HCT116 (cell line): ENCODE measurements around the gene SRGAP3. TPM values are rescaled to one million over a fixed set of nuclear protein-coding genes. Genes with fewer than 3 reads are reported as not detected.

ENCODE experiments used
- ATAC-seq: fragments of 200-7000 bp; cut with Tn5 transposase; 2 replicates; pipeline ENCODE4 v1.9.1; 2020; ENCODE audit warnings: mild to moderate bottlenecking, moderate library complexity
- BruUV-seq: library from RNA; stranded (reverse); fragments of 400-500 nt; replicated peaks from 2 replicates; lab custom pipeline; 2021; lab: Mats Ljungman, UMichigan
- CTCF ChIA-PET: fragments of 300-600 bp; sonication (Branson Sonifier 250); formaldehyde crosslinking; loops from one replicate; lab custom pipeline; 2021; ENCODE audit warnings: antibody characterized with exemption; lab: Charles Lee
- POLR2A ChIA-PET: fragments of 300-600, 350-600 bp; sonication (Branson Sonifier 250); formaldehyde crosslinking; loops from one replicate; lab custom pipeline; 2021; ENCODE audit warnings: antibody characterized with exemption; lab: Charles Lee
- RAD21 ChIA-PET, 2 experiments: fragments of 300-600 bp; sonication (Branson Sonifier 250); formaldehyde crosslinking; loops; one replicate each; lab custom pipeline; 2023; ENCODE audit warnings: low total read pairs in 2 of 2; ENCODE audit not compliant: uncharacterized antibody in 2 of 2, unreplicated experiment in 2 of 2, low non-redundant PET in 1 of 2; lab: Charles Lee
- DNase-seq: peaks from one replicate; pipeline ENCODE4 v3.0.0-alpha.2; 2010; ENCODE audit warnings: low read depth, low spot score
- H2AFZ ChIP-seq: fragments of 200-600 bp; shearing (Covaris generic), sonication (generic); 2 replicates; pipeline ENCODE4 v1.6.1; 2017; ENCODE audit warnings: low read depth, mixed run types, mixed read lengths, antibody characterized with exemption, low read length; ENCODE audit not compliant: poor library complexity, severe bottlenecking
- H3K27ac ChIP-seq: 2 replicates; pipeline ENCODE4 v1.5.1; 2012; ENCODE audit warnings: low read depth, low read length
- H3K27me3 ChIP-seq: fragments of 200-600 bp; sonication (generic); 2 replicates; pipeline ENCODE4 v1.6.1; 2016; ENCODE audit warnings: mixed run types, low read length, mixed read lengths; ENCODE audit not compliant: insufficient read depth
- H3K36me3 ChIP-seq, 2 experiments: fragments of 200-500 bp in 1 of 2; fragments of 200-600 bp in 1 of 2; sonication (Bioruptor generic) in 1 of 2; sonication (generic) in 1 of 2; 2 replicates each; pipeline versions ENCODE4 v1.5.1 to v1.6.1; 2014 to 2016; ENCODE audit warnings: low read length in 2 of 2, inconsistent platforms in 1 of 2, mixed read lengths in 1 of 2, mixed run types in 1 of 2; ENCODE audit not compliant: insufficient read depth in 2 of 2, control insufficient read depth in 1 of 2
- H3K4me1 ChIP-seq, 2 experiments: fragments of 200-600 bp in 1 of 2; sonication (generic) in 1 of 2; 2 replicates each; pipeline versions ENCODE4 v1.5.1 to v1.6.1; 2012 to 2017; ENCODE audit warnings: low read length in 2 of 2, inconsistent platforms in 1 of 2, mild to moderate bottlenecking in 1 of 2, mixed read lengths in 1 of 2, mixed run types in 1 of 2, moderate library complexity in 1 of 2; ENCODE audit not compliant: insufficient read depth in 2 of 2, control insufficient read depth in 1 of 2
- H3K4me2 ChIP-seq: fragments of 200-600 bp; sonication (generic); 2 replicates; pipeline ENCODE4 v1.6.1; 2017; ENCODE audit warnings: mixed run types, low read length, mixed read lengths
- H3K4me3 ChIP-seq, 2 experiments: fragments of 200-600 bp in 1 of 2; sonication (generic) in 1 of 2; replicated peaks in 1 of 2; 2 replicates each; pipeline ENCODE4 v1.5.1; 2011 to 2016; ENCODE audit warnings: low read length in 2 of 2, control low read depth in 1 of 2, low read depth in 1 of 2, mild to moderate bottlenecking in 1 of 2, mixed read lengths in 1 of 2, mixed run types in 1 of 2
- H3K79me2 ChIP-seq: fragments of 200-600 bp; sonication (generic); 2 replicates; pipeline ENCODE4 v1.6.1; 2017; ENCODE audit warnings: mild to moderate bottlenecking, mixed run types, low read length, moderate library complexity, mixed read lengths; ENCODE audit not compliant: insufficient read depth
- H3K9ac ChIP-seq: fragments of 200-600 bp; sonication (generic); 2 replicates; pipeline ENCODE4 v1.6.1; 2016; ENCODE audit warnings: low read length, mixed read lengths
- H3K9me2 ChIP-seq: fragments of 200-600 bp; sonication (generic), shearing (Covaris generic); 2 replicates; pipeline ENCODE4 v1.6.1; 2017; ENCODE audit warnings: mixed run types, mild to moderate bottlenecking, moderate library complexity; ENCODE audit not compliant: insufficient read depth
- H3K9me3 ChIP-seq, 2 experiments: fragments of 200-500 bp in 1 of 2; fragments of 200-600 bp in 1 of 2; sonication (Bioruptor generic) in 1 of 2; sonication (generic) in 1 of 2; 2 replicates each; pipeline ENCODE4 v1.6.1; 2014 to 2017; ENCODE audit warnings: low read length in 2 of 2, mixed read lengths in 2 of 2, inconsistent platforms in 1 of 2, low read depth in 1 of 2, mild to moderate bottlenecking in 1 of 2, mixed run types in 1 of 2, moderate library complexity in 1 of 2; ENCODE audit not compliant: control insufficient read depth in 1 of 2, insufficient read depth in 1 of 2
- H4K20me1 ChIP-seq: fragments of 200-600 bp; sonication (generic), shearing (Covaris generic); 2 replicates; pipeline ENCODE4 v1.6.1; 2017; ENCODE audit warnings: mixed run types, mild to moderate bottlenecking, moderate library complexity; ENCODE audit not compliant: insufficient read depth
- ATF3 ChIP-seq: IDR thresholded peaks from 2 replicates; pipeline ENCODE4 v1.6.1; 2012
- CEBPB ChIP-seq: IDR thresholded peaks from 2 replicates; pipeline ENCODE4 v1.6.1; 2012; ENCODE audit warnings: low read depth
- EGR1 ChIP-seq: IDR thresholded peaks from 2 replicates; pipeline ENCODE4 v1.6.1; 2012; ENCODE audit warnings: low read depth
- ELF1 ChIP-seq: IDR thresholded peaks from 2 replicates; pipeline ENCODE4 v1.6.1; 2012; ENCODE audit warnings: low read depth, borderline replicate concordance
- EZH2phosphoT487 ChIP-seq: fragments of 200-600 bp; IDR thresholded peaks from 2 replicates; pipeline ENCODE4 v1.6.1; 2018; ENCODE audit warnings: antibody characterized with exemption, borderline replicate concordance
- JUND ChIP-seq: IDR thresholded peaks from 2 replicates; pipeline ENCODE4 v1.6.1; 2012
- MAX ChIP-seq: IDR thresholded peaks from 2 replicates; pipeline ENCODE4 v1.6.1; 2012
- POLR2A ChIP-seq: IDR thresholded peaks from 2 replicates; pipeline ENCODE4 v1.7.0; 2011; ENCODE audit warnings: borderline replicate concordance; ENCODE audit not compliant: insufficient read depth, insufficient read length; ENCODE audit errors: extremely low read depth
- POLR2AphosphoS5 ChIP-seq: IDR thresholded peaks from 2 replicates; pipeline ENCODE4 v1.6.1; 2011; ENCODE audit warnings: mild to moderate bottlenecking, low read depth, low read length, moderate library complexity
- RAD21 ChIP-seq: IDR thresholded peaks from 2 replicates; pipeline ENCODE4 v1.6.1; 2012; ENCODE audit warnings: low read depth, mild to moderate bottlenecking
- REST ChIP-seq: IDR thresholded peaks from 2 replicates; pipeline ENCODE4 v1.6.1; 2012; ENCODE audit warnings: low read depth
- SIN3A ChIP-seq: IDR thresholded peaks from 2 replicates; pipeline ENCODE4 v1.6.1; 2012; ENCODE audit warnings: low read depth
- SP1 ChIP-seq: IDR thresholded peaks from 2 replicates; pipeline ENCODE4 v1.6.1; 2012; ENCODE audit warnings: low read depth
- SRF ChIP-seq: IDR thresholded peaks from 2 replicates; pipeline ENCODE4 v1.6.1; 2012; ENCODE audit warnings: low read depth
- TCF7L2 ChIP-seq: IDR thresholded peaks from 2 replicates; pipeline ENCODE4 v1.7.0; 2011; ENCODE audit warnings: borderline replicate concordance, inconsistent platforms; ENCODE audit not compliant: insufficient read depth, insufficient read length; ENCODE audit errors: extremely low read depth
- ZFX ChIP-seq: fragments of 450-650 bp; IDR thresholded peaks from 2 replicates; pipeline ENCODE4 v1.6.1; 2017
- ZNF274 ChIP-seq: fragments of 200-500 bp; sonication (Bioruptor generic); IDR thresholded peaks from 2 replicates; pipeline ENCODE4 v1.6.1; 2014; ENCODE audit warnings: mild to moderate bottlenecking, low read depth, low read length, inconsistent platforms
- intact Hi-C: fragments of 100-400 bp; cut with micrococcal nuclease; formaldehyde crosslinking; loops from 2 replicates; pipeline ENCODE4 v1.10.0; 2022
- total RNA-seq: library from RNA; stranded (reverse); gene quantifications from one replicate; pipeline ENCODE4 v1.2.1, GENCODE V29; 2021; ENCODE audit not compliant: unreplicated experiment

SRGAP3 gene
- total RNA-seq, 1 experiment from 2014 or later: 8.3 TPM

- no peak for TF ChIP-seq REST
- no peak for TF ChIP-seq POLR2A
- TF ChIP-seq MAX: no peak
- TF ChIP-seq JUND: no peak
- TF ChIP-seq, all 23 proteins: peak for 0
Measured at GRCh38 chr3:9125278-9125951, 124.0 kb downstream of the SRGAP3 start (continued).

- Histone ChIP-seq H3K79me2 (no peaks in the 10 kb centered on the region), H3K36me3 (no peaks in the 10 kb centered on the region), H4K20me1 (no peaks in the 10 kb centered on the region), H3K9me3 (no peaks in the 10 kb centered on the region), H3K4me3 (no peak overlapping the region), H3K9me2 (no peaks in the 10 kb centered on the region), H3K27ac (no peak overlapping the region), H3K9ac (no peak overlapping the region)
- BruUV-seq: no TSS peak
- no peak for DNase-seq
- ATAC-seq: no peak
- intact Hi-C loops: no loop called here
- TF ChIP-seq TCF7L2 (no peak), SIN3A (no peak), ELF1 (no peak), RAD21 (no peak), EGR1 (no peak), ATF3 (no peak), SP1 (no peak), JUND (no peak), SRF (no peak), MAX (no peak), ZNF274 (no peak), POLR2A (no peak), POLR2AphosphoS5 (no peak), CEBPB (no peak), EZH2phosphoT487 (no peak), ZFX (no peak)
- TF ChIP-seq, all 23 proteins: peak for 0
- Histone ChIP-seq H3K4me1 (no peaks in the 10 kb centered on the region), H3K27me3 (no peaks in the 10 kb centered on the region), H3K4me2 (no peak overlapping the region), H2AFZ (no peak overlapping the region)
- POLR2A ChIA-PET: no interaction called here
- RAD21 ChIA-PET: no interaction called here
- CTCF ChIA-PET: no interaction called here
Measured at GRCh38 chr3:9124730-9125129, 124.7 kb downstream of the SRGAP3 start.
